ENCODE measurements around the gene LIN7B.
A peak's percentile ranks its signal among the peaks of the same experiment; 100 is the strongest.

The LIN7B gene

DNA sequence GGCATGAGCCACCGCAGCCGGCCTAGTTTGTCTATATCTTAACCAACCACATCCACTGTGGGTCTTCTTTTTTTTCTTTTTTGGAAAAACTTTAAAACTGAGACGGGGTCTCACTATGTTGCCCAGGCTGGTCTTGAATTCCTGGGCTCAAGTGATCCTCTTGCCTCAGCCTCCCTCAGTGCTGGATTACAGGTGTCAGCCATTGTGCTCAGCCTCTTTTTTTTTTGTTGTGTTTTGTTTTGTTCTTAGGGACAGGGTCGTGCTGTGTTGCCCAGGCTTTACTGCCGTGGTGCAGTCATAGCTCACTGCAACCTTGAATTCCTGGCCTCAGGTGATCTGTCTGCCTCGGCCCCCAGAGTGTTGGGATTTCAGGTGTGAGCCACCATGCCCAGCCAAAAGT is 21.5 kb upstream of the LIN7B start:
- no peaks in the 10 kb centered on the region for H3K36me3 ChIP-seq (ENCODE audit: control insufficient read depth, insufficient read depth, low read length)
- peaks cover 34% of the 10 kb centered on the region for H3K79me2 ChIP-seq
- no peak overlapping the region for H2AFZ ChIP-seq
- H3K4me2 ChIP-seq (ENCODE audit: low read length): no peak overlapping the region
- H3K4me3 ChIP-seq (ENCODE audit: low read depth, low read length): no peak overlapping the region
- H3K9me3 ChIP-seq (ENCODE audit: control insufficient read depth, low read length): no peaks in the 10 kb centered on the region
- H3K27ac ChIP-seq: no peak overlapping the region
- H3K27me3 ChIP-seq (ENCODE audit: control insufficient read depth, insufficient read depth, low read length): no peaks in the 10 kb centered on the region
- H3K4me1 ChIP-seq: peaks cover under 1% of the 10 kb centered on the region
- H3K9ac ChIP-seq: no peak overlapping the region
- TF ChIP-seq, protein P1, sequence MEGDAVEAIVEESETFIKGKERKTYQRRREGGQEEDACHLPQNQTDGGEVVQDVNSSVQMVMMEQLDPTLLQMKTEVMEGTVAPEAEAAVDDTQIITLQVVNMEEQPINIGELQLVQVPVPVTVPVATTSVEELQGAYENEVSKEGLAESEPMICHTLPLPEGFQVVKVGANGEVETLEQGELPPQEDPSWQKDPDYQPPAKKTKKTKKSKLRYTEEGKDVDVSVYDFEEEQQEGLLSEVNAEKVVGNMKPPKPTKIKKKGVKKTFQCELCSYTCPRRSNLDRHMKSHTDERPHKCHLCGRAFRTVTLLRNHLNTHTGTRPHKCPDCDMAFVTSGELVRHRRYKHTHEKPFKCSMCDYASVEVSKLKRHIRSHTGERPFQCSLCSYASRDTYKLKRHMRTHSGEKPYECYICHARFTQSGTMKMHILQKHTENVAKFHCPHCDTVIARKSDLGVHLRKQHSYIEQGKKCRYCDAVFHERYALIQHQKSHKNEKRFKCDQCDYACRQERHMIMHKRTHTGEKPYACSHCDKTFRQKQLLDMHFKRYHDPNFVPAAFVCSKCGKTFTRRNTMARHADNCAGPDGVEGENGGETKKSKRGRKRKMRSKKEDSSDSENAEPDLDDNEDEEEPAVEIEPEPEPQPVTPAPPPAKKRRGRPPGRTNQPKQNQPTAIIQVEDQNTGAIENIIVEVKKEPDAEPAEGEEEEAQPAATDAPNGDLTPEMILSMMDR (IDR thresholded peaks at IDR 0.05): no peak

DNA sequence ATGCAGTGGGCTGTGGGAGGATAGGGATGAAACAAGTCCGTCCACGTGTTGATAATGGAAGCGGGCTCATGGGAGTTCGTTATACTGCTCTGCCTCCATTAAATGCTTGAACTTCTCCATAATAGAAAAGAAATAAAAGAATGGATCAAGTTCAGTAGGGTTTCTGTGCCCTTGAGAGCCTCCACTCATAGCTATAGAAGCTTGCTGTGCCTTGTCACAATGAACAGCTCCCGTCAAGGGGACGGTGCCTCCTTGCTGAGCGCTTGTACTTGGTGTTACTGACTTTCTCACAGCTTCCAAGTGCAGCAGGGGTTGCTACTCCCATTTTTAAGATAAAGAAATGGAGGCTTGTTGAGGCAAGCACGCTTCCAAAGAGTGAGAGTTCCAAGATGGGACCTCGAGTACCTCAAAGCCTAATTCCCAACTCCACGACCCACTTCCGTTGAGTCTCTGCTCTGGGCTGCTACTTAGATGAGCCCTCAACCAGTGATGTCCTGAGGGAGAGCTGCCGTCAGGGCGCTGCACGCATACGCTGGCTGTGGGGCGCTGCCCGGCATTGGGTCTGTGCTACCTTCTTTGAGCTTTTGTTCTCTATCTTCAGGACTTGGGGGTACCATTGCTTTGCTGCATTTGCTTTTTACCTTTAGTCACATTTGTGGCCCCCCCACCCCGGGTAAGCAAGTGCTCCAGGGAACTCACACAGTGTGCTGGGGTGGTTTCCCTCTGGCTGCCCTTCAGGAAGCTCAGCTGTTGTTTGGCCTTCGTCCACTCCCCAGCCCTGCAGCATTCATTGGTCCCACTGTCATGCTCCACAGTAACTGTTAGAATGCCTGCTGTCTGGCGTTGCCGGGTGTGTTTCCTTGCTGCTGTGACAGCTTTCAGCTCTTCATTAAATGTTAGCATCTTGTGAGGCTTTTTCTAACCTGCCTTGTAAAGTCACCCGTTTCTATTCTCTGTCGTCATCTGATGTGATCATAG is 19.4 kb upstream of the LIN7B start:
- no peaks in the 10 kb centered on the region for H3K36me3 ChIP-seq (ENCODE audit: control insufficient read depth, insufficient read depth, low read length)
- H3K9ac ChIP-seq: no peak overlapping the region
- H3K4me2 ChIP-seq (ENCODE audit: low read length): no peak overlapping the region
- H3K79me2 ChIP-seq: peaks cover 37% of the 10 kb centered on the region
- no peaks in the 10 kb centered on the region for H3K27me3 ChIP-seq (ENCODE audit: control insufficient read depth, insufficient read depth, low read length)
- H2AFZ ChIP-seq: no peak overlapping the region
- no peak overlapping the region for H3K4me3 ChIP-seq (ENCODE audit: low read depth, low read length)
- TF ChIP-seq, protein P1 (IDR thresholded peaks at IDR 0.05): no peak
- no peaks in the 10 kb centered on the region for H3K4me1 ChIP-seq
- no peaks in the 10 kb centered on the region for H3K9me3 ChIP-seq (ENCODE audit: control insufficient read depth, low read length)
- no peak overlapping the region for H3K27ac ChIP-seq

DNA sequence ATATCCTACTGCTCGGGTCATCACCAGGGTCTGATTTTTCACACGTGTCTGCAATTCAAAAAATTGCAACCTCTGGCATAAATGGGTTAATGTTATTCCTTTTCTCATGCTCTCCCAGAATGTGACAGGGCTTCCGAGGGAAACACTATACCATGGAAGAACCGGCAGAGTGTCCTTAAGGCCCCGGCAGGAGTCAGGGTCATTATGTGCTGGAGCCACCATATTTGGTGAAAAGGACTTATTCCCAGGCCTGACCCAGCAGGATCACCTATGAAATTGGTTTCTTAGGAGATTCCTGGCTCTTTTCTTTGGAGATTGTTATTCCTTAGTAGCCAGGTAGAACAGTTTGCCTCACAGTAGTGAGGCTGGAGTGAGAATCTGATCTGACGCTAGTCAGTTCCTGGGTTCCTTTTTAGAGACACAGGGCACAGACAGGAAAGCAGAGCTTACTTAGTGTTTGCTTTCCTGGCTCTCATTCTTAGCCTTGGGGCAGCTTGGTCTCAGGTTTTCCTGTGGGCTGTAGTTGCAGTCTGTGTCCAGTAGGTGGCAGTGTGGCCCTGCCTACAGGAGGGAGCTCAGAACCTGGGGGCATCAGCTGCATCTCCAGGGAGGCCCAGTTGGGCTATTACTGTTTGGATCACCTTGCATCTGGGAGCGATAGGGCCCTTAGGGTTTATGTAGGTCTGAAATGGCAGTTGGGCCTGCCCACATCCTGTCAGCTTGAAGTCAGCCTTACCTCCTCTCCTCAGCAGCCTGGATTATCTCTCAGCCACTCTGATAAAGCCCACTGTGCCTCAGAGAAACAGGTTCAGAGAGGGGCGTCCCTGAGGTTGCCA is 16.5 kb upstream of the LIN7B start:
- H3K9me3 ChIP-seq (ENCODE audit: control insufficient read depth, low read length): no peaks in the 10 kb centered on the region
- no peaks in the 10 kb centered on the region for H3K36me3 ChIP-seq (ENCODE audit: control insufficient read depth, insufficient read depth, low read length)
- H3K27ac ChIP-seq: no peak overlapping the region
- H3K4me2 ChIP-seq (ENCODE audit: low read length): no peak overlapping the region
- H3K4me1 ChIP-seq: no peaks in the 10 kb centered on the region
- H3K27me3 ChIP-seq (ENCODE audit: control insufficient read depth, insufficient read depth, low read length): no peaks in the 10 kb centered on the region
- no peak overlapping the region for H3K4me3 ChIP-seq (ENCODE audit: low read depth, low read length)
- no peak overlapping the region for H2AFZ ChIP-seq
- TF ChIP-seq, protein P1 (IDR thresholded peaks at IDR 0.05): peak; percentile 100
- no peak overlapping the region for H3K9ac ChIP-seq
- peaks cover 29% of the 10 kb centered on the region for H3K79me2 ChIP-seq

DNA sequence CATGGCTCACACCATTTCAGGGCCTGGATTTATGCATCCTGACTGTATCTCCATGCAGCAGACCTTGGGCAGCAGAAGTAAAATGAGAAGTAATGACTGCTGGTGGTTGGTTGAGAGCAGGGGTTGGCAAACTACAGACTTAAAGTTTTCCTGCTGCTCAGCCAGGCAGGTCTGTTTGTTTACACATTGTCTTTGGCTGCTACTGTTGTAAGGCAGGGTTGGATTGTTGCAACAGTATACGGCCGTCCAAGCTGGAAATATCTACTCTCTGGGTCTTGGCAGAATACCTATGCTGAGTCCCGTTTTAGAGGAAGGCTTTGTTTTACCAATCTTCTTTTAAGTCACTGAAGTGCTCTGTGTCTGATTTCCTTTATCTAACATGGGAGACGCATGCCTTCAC is 15.4 kb upstream of the LIN7B start:
- no peaks in the 10 kb centered on the region for H3K9me3 ChIP-seq (ENCODE audit: control insufficient read depth, low read length)
- H3K9ac ChIP-seq: no peak overlapping the region
- H3K4me1 ChIP-seq: no peaks in the 10 kb centered on the region
- H3K79me2 ChIP-seq: peaks cover 23% of the 10 kb centered on the region
- H2AFZ ChIP-seq: no peak overlapping the region
- TF ChIP-seq, protein P1 (IDR thresholded peaks at IDR 0.05): no peak
- no peak overlapping the region for H3K4me3 ChIP-seq (ENCODE audit: low read depth, low read length)
- no peak overlapping the region for H3K27ac ChIP-seq
- H3K4me2 ChIP-seq (ENCODE audit: low read length): no peak overlapping the region
- H3K36me3 ChIP-seq (ENCODE audit: control insufficient read depth, insufficient read depth, low read length): no peaks in the 10 kb centered on the region
- H3K27me3 ChIP-seq (ENCODE audit: control insufficient read depth, insufficient read depth, low read length): no peaks in the 10 kb centered on the region

All from parathyroid adenoma (tissue), 2 donors.